BLaER1 (cell line): ENCODE measurements around the gene ESPNL.
"Not testable (repeated sequence)": the region's sequence is repeated elsewhere in the genome, so short reads cannot be mapped to it uniquely, and the experiment has no call there.

Experiments
- H3K27ac ChIP-seq: shearing (Covaris generic); formaldehyde crosslinking; 2 replicates; pipeline ENCODE4 v1.8.1; 2022
- H3K27me3 ChIP-seq: shearing (Covaris generic); formaldehyde crosslinking; 2 replicates; pipeline ENCODE4 v1.8.1; 2022
- H3K36me3 ChIP-seq: shearing (Covaris generic); formaldehyde crosslinking; 2 replicates; pipeline ENCODE4 v1.8.1; 2022
- H3K4me1 ChIP-seq: shearing (Covaris generic); formaldehyde crosslinking; 2 replicates; pipeline ENCODE4 v1.8.1; 2022
- H3K4me2 ChIP-seq: shearing (Covaris generic); formaldehyde crosslinking; 2 replicates; pipeline ENCODE4 v1.8.1; 2022
- H3K4me3 ChIP-seq: shearing (Covaris generic); formaldehyde crosslinking; 2 replicates; pipeline ENCODE4 v1.8.1; 2022
- H3K9ac ChIP-seq: shearing (Covaris generic); formaldehyde crosslinking; 2 replicates; pipeline ENCODE4 v1.8.1; 2022
- H3K9me3 ChIP-seq: shearing (Covaris generic); formaldehyde crosslinking; 2 replicates; pipeline ENCODE4 v1.8.1; 2022
- H4K20me1 ChIP-seq: shearing (Covaris generic); formaldehyde crosslinking; 2 replicates; pipeline ENCODE4 v1.8.1; 2022
- Cebpa-rat ChIP-seq: shearing (Covaris generic); IDR thresholded peaks from 2 replicates; pipeline ENCODE4 v1.8.1; 2022

ESPNL gene

GRCh38 chr2:238063414-238064189 lies 36.5 kb upstream of the ESPNL start:
- Histone ChIP-seq H4K20me1 (no peaks in the 10 kb centered on the region), H3K27me3 (no peaks in the 10 kb centered on the region), H3K27ac (no peak overlapping the region), H3K36me3 (peaks cover 54% of the 10 kb centered on the region), H3K4me2 (peak overlapping the region; percentile 95; the same call in 1 of the 2 replicates), H3K4me1 (peaks cover 34% of the 10 kb centered on the region), H3K4me3 (no peak overlapping the region), H3K9ac (no peak overlapping the region), H3K9me3 (0 out of 2 replicates have a peak, but pooled peaks cover 7% of the 10 kb centered on the region)
- TF ChIP-seq Cebpa-rat: no peak

GRCh38 chr2:238064376-238064775 lies 35.8 kb upstream of the ESPNL start:
- no peak overlapping the region for H3K27ac ChIP-seq
- no peak for TF ChIP-seq Cebpa-rat
- H4K20me1 ChIP-seq: no peaks in the 10 kb centered on the region
- H3K4me1 ChIP-seq: peaks cover 41% of the 10 kb centered on the region
- peaks cover 59% of the 10 kb centered on the region for H3K36me3 ChIP-seq
- no peaks in the 10 kb centered on the region for H3K27me3 ChIP-seq
- H3K4me3 ChIP-seq: no peak overlapping the region
- no peak overlapping the region for H3K4me2 ChIP-seq
- H3K9ac ChIP-seq: no peak overlapping the region
- 0 out of 2 replicates have a peak, but pooled peaks cover 7% of the 10 kb centered on the region for H3K9me3 ChIP-seq

- H3K9ac ChIP-seq: no peak overlapping the region
- H3K9me3 ChIP-seq: 0 out of 2 replicates have a peak, but pooled peaks cover 7% of the 10 kb centered on the region
- H3K36me3 ChIP-seq: peaks cover 68% of the 10 kb centered on the region
- no peaks in the 10 kb centered on the region for H3K27me3 ChIP-seq
- no peaks in the 10 kb centered on the region for H4K20me1 ChIP-seq
- H3K4me3 ChIP-seq: no peak overlapping the region
- no peak overlapping the region for H3K4me2 ChIP-seq
- TF ChIP-seq Cebpa-rat: no peak
- H3K27ac ChIP-seq: no peak overlapping the region
- H3K4me1 ChIP-seq: peaks cover 40% of the 10 kb centered on the region
Measured at GRCh38 chr2:238065071-238065846, 34.9 kb upstream of the ESPNL start.

- H3K27me3 ChIP-seq: no peaks in the 10 kb centered on the region
- H3K27ac ChIP-seq: no peak overlapping the region
- H3K9ac ChIP-seq: no peak overlapping the region
- H3K36me3 ChIP-seq: peaks cover 77% of the 10 kb centered on the region
- 0 out of 2 replicates have a peak, but pooled peaks cover 7% of the 10 kb centered on the region for H3K9me3 ChIP-seq
- H4K20me1 ChIP-seq: no peaks in the 10 kb centered on the region
- no peak overlapping the region for H3K4me2 ChIP-seq
- TF ChIP-seq Cebpa-rat: no peak
- H3K4me1 ChIP-seq: peaks cover 40% of the 10 kb centered on the region
- no peak overlapping the region for H3K4me3 ChIP-seq
Measured at GRCh38 chr2:238066218-238066617, 33.9 kb upstream of the ESPNL start.

- not testable (repeated sequence) for H4K20me1 ChIP-seq, H3K9ac ChIP-seq, H3K4me2 ChIP-seq, H3K4me3 ChIP-seq, H3K27me3 ChIP-seq, H3K27ac ChIP-seq, H3K9me3 ChIP-seq
- H3K4me1 ChIP-seq: peaks cover 36% of the 10 kb centered on the region
- H3K36me3 ChIP-seq: peaks cover 82% of the 10 kb centered on the region
Measured at GRCh38 chr2:238066718-238067117, 33.4 kb upstream of the ESPNL start.

DNA sequence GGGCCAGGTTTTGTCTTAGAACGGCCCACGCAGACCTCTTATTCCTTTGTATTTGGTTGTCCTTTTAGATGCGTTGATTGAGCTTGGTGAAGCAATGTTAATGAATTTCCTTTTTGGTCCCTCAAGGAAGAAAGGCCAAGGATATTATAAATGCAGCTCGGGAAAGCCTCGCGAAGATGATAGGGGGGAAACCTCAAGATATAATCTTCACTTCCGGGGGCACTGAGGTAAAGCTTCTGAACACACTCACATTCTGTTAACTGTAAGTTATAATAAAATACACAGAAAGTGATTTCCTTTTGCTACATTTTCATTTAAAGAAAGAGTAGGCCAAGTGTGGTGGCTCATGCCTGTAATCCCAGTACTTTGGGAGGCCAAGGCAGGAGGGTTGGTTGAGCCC lies 32.2 kb upstream of the ESPNL start:
- Histone ChIP-seq H3K4me2 (no peak overlapping the region), H3K27ac (no peak overlapping the region), H4K20me1 (no peaks in the 10 kb centered on the region), H3K4me1 (peaks cover 24% of the 10 kb centered on the region), H3K4me3 (no peak overlapping the region), H3K9me3 (peaks cover 15% of the 10 kb centered on the region), H3K9ac (no peak overlapping the region), H3K36me3 (peaks cover 94% of the 10 kb centered on the region), H3K27me3 (no peaks in the 10 kb centered on the region)
- TF ChIP-seq Cebpa-rat: no peak

- Histone ChIP-seq H3K36me3 (peaks cover 97% of the 10 kb centered on the region), H3K27ac (no peak overlapping the region), H4K20me1 (no peaks in the 10 kb centered on the region), H3K9me3 (peaks cover 25% of the 10 kb centered on the region), H3K9ac (no peak overlapping the region), H3K4me1 (peaks cover 15% of the 10 kb centered on the region), H3K27me3 (no peaks in the 10 kb centered on the region), H3K4me3 (no peak overlapping the region), H3K4me2 (no peak overlapping the region; the same call in 1 of the 2 replicates)
- TF ChIP-seq Cebpa-rat: no peak
Measured at GRCh38 chr2:238069021-238069709, 31.0 kb upstream of the ESPNL start.

GRCh38 chr2:238069877-238070276 lies 30.3 kb upstream of the ESPNL start:
- Histone ChIP-seq H3K9me3 (peaks cover 31% of the 10 kb centered on the region), H3K4me1 (peaks cover 15% of the 10 kb centered on the region), H4K20me1 (no peaks in the 10 kb centered on the region), H3K4me3 (no peak overlapping the region), H3K36me3 (peaks cover 97% of the 10 kb centered on the region), H3K27me3 (no peaks in the 10 kb centered on the region), H3K27ac (no peak overlapping the region), H3K9ac (no peak overlapping the region), H3K4me2 (no peak overlapping the region)
- TF ChIP-seq Cebpa-rat: no peak

- H3K9me3 ChIP-seq: peaks cover 28% of the 10 kb centered on the region
- H3K4me1 ChIP-seq: no peaks in the 10 kb centered on the region
- no peaks in the 10 kb centered on the region for H4K20me1 ChIP-seq
- no peak for TF ChIP-seq Cebpa-rat
- peaks cover 79% of the 10 kb centered on the region for H3K36me3 ChIP-seq
- no peak overlapping the region for H3K9ac ChIP-seq
- no peak overlapping the region for H3K4me3 ChIP-seq
- H3K27ac ChIP-seq: no peak overlapping the region
- H3K4me2 ChIP-seq: no peak overlapping the region
- H3K27me3 ChIP-seq: no peaks in the 10 kb centered on the region
Measured at GRCh38 chr2:238075397-238075796, 24.7 kb upstream of the ESPNL start.

DNA sequence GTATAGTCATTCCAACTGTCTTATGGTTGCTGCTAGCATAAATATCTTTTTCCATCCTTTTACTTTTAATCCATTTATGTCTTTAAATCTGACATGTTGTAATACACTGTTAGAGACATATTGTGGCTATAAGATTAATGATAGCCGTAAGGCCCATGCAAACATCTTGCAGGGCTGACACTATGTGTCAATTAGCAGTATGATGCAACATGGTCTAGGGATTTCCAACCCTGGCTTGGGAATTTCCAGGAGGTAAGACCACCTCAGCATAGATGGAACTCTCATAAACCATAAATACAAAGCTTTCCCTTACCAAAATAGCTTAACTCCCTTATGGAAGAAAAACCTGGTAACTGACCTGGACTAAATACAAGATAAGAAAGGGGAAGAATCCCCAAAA lies 22.8 kb upstream of the ESPNL start:
- Histone ChIP-seq H3K4me2 (no peak overlapping the region), H3K36me3 (peaks cover 79% of the 10 kb centered on the region), H3K4me3 (no peak overlapping the region), H3K9me3 (peaks cover 27% of the 10 kb centered on the region), H3K4me1 (no peaks in the 10 kb centered on the region), H4K20me1 (no peaks in the 10 kb centered on the region), H3K27ac (no peak overlapping the region), H3K9ac (no peak overlapping the region), H3K27me3 (no peaks in the 10 kb centered on the region)
- TF ChIP-seq Cebpa-rat: no peak
